Smooth muscle cell of the brain vasculature (primary cell): ENCODE measurements around the gene RNF224.

Experiments used
- DNase-seq: peaks from one replicate; pipeline ENCODE4 v3.0.0-alpha.2; 2012; ENCODE audit warnings: low read depth, low spot score

Gene RNF224

GRCh38 chr9:137215196-137215986, 11.9 kb upstream of the RNF224 start:
- DNase-seq, result no peak

- DNase-seq, result no peak
These were observed 10.9 kb upstream of the RNF224 start for GRCh38 chr9:137216188-137216965.

GRCh38 chr9:137217276-137218211, 9.8 kb upstream of the RNF224 start:
- DNase-seq, result no peak

- DNase-seq, result no peak
These were observed 9.0 kb upstream of the RNF224 start for GRCh38 chr9:137218212-137218753.

- DNase-seq, result no peak
These were observed 8.5 kb upstream of the RNF224 start for GRCh38 chr9:137218754-137219271.

GRCh38 chr9:137219757-137220316, 7.5 kb upstream of the RNF224 start:
- no peak for DNase-seq

- DNase-seq, result no peak
These were observed 6.8 kb upstream of the RNF224 start for GRCh38 chr9:137220317-137221094.

GRCh38 chr9:137221095-137221505, 6.2 kb upstream of the RNF224 start:
- no peak for DNase-seq

GRCh38 chr9:137221506-137222111, 5.7 kb upstream of the RNF224 start:
- DNase-seq, result no peak

GRCh38 chr9:137222190-137223077, 4.9 kb upstream of the RNF224 start, which contains the start of gene RNF208:
TSS of gene RNF208 (minus strand) at chr9:137222240. CDS start at chr9:137221212, 1,028 bp downstream.
- DNase-seq, result no peak

GRCh38 chr9:137223078-137223970, 4.0 kb upstream of the RNF224 start:
- DNase-seq, result peak; percentile 95

- no peak for DNase-seq
These were observed 2.2 kb upstream of the RNF224 start, which contains the start of gene CYSRT1 for GRCh38 chr9:137224830-137225694. TSS of gene CYSRT1 (plus strand) at chr9:137225174. CDS start at chr9:137225622, 448 bp downstream.

GRCh38 chr9:137225699-137226331, 1.5 kb upstream of the RNF224 start:
- no peak for DNase-seq

GRCh38 chr9:137226338-137227053, 806 bp upstream of the RNF224 start:
- no peak for DNase-seq

- DNase-seq, result no peak
These were observed 677 bp downstream of the RNF224 start for GRCh38 chr9:137227853-137228505.
